Mesothelial cell of epicardium (in vitro differentiated cells): ENCODE data around the gene ADSS1. TPM values are rescaled to one million over a fixed set of nuclear protein-coding genes. Genes with fewer than 3 reads are reported as not detected.
A peak's percentile ranks its signal among the peaks of the same experiment; 100 is the strongest.

Experiments used
- DNase-seq, 2 experiments: peaks; one replicate each; pipeline ENCODE4 v3.0.0; 2021; ENCODE audit warnings: low spot score in 2 of 2; ENCODE audit not compliant: unreplicated experiment in 2 of 2
- H3K27ac Mint-ChIP-seq: 2 replicates; pipeline ENCODE4 v1.8.0; 2021; ENCODE audit warnings: mixed read lengths
- H3K27me3 Mint-ChIP-seq: 2 replicates; pipeline ENCODE4 v1.8.0; 2021; ENCODE audit warnings: low read depth, mixed read lengths
- H3K36me3 Mint-ChIP-seq: 2 replicates; pipeline ENCODE4 v1.8.0; 2021; ENCODE audit warnings: mixed read lengths
- H3K4me1 Mint-ChIP-seq: 2 replicates; pipeline ENCODE4 v1.8.0; 2021; ENCODE audit warnings: mixed read lengths
- H3K4me3 Mint-ChIP-seq: 2 replicates; pipeline ENCODE4 v1.8.0; 2021; ENCODE audit warnings: mild to moderate bottlenecking, moderate library complexity, mixed read lengths
- H3K9me3 Mint-ChIP-seq: 2 replicates; pipeline ENCODE4 v1.8.0; 2021; ENCODE audit warnings: mixed read lengths
- total RNA-seq: library from RNA; stranded (reverse); gene quantifications from 3 replicates; pipeline ENCODE4 v1.2.1, GENCODE V29; 2021
- TF ChIP-seq, protein P1 (sequence below): fragments of 200-600 bp; sonication (generic); IDR thresholded peaks from one replicate; pipeline ENCODE4 v1.5.0; 2021; ENCODE audit warnings: antibody characterized with exemption; ENCODE audit not compliant: unreplicated experiment

Gene ADSS1
- total RNA-seq, 1 donor from 2014 or later: 17.1 TPM

DNA sequence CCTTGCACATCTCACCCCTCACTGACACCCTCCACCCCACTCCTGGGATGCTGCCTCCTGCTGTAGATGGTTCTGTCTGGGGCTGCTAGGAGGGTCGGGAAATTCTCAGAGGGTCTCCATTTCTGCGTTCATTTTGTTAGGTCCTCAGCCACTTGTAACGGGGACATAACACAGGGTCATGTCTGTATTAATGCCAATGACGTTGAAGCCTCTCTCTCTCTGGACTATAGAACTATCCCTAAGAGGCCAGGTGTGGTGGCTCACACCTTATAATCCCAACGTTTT, 43.5 kb downstream of the ADSS1 start:
- DNase-seq: no peak
- Mint-ChIP-seq H3K27me3 (no peaks in the 10 kb centered on the region), H3K9me3 (peaks cover 12% of the 10 kb centered on the region), H3K4me3 (no peak overlapping the region), H3K4me1 (peaks cover 19% of the 10 kb centered on the region), H3K27ac (no peak overlapping the region), H3K36me3 (peaks cover 40% of the 10 kb centered on the region)
- TF ChIP-seq, protein P1, sequence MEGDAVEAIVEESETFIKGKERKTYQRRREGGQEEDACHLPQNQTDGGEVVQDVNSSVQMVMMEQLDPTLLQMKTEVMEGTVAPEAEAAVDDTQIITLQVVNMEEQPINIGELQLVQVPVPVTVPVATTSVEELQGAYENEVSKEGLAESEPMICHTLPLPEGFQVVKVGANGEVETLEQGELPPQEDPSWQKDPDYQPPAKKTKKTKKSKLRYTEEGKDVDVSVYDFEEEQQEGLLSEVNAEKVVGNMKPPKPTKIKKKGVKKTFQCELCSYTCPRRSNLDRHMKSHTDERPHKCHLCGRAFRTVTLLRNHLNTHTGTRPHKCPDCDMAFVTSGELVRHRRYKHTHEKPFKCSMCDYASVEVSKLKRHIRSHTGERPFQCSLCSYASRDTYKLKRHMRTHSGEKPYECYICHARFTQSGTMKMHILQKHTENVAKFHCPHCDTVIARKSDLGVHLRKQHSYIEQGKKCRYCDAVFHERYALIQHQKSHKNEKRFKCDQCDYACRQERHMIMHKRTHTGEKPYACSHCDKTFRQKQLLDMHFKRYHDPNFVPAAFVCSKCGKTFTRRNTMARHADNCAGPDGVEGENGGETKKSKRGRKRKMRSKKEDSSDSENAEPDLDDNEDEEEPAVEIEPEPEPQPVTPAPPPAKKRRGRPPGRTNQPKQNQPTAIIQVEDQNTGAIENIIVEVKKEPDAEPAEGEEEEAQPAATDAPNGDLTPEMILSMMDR: no peak

DNA sequence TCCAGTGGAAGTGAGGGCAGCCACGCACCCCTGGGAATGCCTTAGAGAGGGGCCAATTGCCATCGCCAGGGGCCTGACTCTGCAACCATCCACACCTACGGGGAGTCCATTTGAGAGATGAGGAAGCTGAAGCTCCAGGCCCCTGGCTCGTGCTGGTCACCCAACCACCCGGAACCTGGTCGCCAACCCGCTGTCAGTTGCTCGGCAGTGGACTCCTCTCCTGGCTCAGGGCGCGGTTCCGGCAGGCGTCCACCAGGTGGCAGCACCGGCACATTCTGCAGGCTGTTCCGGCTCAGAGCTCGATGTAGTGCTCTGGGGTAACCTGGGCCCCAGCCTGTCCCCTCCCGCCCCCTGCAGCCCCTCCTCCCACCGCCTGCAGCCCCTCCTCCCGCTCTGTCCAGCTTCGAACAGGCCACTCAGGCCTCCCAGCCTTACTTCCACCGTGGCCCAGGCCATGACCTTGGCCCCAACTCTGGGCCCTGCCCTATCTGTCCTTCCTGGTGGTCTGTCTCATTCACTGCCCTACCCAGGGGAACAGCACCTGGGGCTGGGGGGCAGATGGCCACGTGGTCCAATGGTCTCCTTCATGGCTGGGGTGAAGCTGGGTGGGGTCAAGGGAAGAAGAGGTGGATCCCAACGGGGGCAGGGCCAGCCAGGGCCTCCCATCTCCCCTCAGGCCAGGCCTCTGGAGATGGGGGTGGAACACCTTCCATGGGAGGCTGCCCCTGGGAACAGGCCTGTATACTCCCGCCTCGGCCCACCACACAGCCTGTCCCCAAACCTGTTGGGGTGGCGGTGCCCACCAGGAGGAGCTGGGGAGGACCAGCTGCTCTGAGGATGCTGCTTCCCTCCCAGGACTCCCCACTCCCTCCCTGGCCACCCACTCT, 44.7 kb downstream of the ADSS1 start:
- Mint-ChIP-seq H3K4me1 (peaks cover 19% of the 10 kb centered on the region), H3K36me3 (peaks cover 37% of the 10 kb centered on the region), H3K27ac (peak overlapping the region; percentile 25), H3K9me3 (peaks cover 12% of the 10 kb centered on the region), H3K27me3 (no peaks in the 10 kb centered on the region), H3K4me3 (no peak overlapping the region)
- DNase-seq: peak; percentile 80 to 97
- TF ChIP-seq, protein P1: peak; percentile 97

DNA sequence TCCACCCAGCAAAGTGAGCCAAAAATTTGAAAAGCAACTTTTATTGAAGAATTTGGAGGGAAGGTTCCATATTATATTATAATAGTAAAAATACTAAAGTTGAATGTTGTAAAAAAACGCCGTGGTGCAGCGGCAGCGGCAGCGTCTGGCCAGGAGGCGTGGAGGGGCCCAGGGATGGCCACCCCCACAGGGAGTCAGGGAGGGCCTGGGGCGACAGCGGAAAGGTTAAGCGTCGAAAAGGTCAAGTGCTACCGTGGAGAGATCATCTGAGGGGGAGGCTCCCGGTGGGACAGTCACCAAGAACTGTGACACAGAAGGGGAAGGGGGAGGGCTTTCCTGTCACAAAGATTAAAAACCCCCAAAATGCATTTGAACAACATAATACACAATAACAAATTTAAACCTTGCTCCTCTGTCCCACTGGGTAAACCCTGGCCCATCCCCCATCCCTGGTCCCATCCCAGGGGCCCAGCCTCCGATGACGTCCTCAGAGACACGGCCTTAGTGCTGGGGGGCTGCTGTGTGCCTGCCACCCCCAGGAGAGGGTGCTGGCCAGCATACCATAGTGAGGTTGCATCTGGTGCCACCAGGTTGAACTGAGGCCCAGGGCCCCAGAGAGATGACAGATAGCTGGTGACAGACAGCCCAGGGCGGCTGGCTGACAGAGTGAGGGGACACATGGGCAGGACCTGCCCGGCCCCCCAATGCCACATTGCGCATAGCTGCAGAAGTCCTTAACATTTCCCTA, 45.5 kb downstream of the ADSS1 start:
- peaks cover 12% of the 10 kb centered on the region for H3K9me3 Mint-ChIP-seq
- no peak for DNase-seq
- H3K4me3 Mint-ChIP-seq: no peak overlapping the region
- H3K27ac Mint-ChIP-seq: peak overlapping the region; percentile 56
- peaks cover 19% of the 10 kb centered on the region for H3K4me1 Mint-ChIP-seq
- H3K36me3 Mint-ChIP-seq: peaks cover 37% of the 10 kb centered on the region
- TF ChIP-seq, protein P1: no peak
- no peaks in the 10 kb centered on the region for H3K27me3 Mint-ChIP-seq

DNA sequence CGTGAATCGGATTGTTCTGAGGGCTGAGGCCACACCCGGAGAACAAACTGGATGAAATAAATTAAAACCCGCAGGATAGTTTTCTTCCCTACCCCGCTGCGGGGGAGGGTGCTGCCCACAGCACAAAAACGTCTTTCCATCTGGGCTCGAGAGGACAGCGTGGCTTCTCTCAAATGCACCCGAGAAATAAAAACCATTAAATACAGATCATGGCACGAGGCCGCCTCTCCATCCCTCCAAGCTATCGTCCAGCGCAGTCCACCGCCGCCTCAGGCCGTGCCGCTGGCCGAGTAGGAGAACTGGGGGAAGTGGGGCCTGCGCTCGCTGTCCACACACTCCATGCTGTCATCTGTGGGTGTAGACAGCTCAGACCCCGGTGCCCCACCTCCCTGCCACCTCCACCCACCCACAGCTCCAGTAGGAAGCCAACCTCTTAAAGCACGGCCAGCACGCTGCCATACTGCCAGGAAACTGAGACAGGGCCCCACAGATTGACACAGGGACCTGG, 46.1 kb downstream of the ADSS1 start:
- Mint-ChIP-seq H3K4me3 (no peak overlapping the region), H3K27ac (peak overlapping the region; percentile 21), H3K36me3 (peaks cover 37% of the 10 kb centered on the region), H3K9me3 (peaks cover 11% of the 10 kb centered on the region), H3K27me3 (no peaks in the 10 kb centered on the region), H3K4me1 (peaks cover 19% of the 10 kb centered on the region)
- TF ChIP-seq, protein P1: no peak
- DNase-seq: no peak

DNA sequence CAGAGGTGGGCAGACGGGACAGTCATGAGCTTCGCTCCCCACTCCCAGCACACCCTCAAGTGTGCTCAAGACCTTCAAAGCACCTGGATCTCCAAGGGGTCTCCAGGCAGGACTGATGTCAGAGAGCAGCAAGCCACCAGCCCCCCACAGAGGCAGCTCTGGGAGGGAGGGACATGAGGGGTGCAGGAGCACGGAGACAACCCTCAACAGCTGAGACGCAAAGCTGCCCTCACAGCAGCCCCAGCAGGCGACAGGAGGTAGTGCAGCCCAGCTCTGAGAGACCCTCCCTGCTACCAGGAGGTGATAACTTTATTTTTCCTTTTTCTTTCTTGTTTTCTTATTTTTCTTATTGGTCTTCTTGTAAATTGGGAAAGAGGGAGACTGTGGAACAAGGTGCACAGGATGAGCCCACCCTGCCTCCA, 46.8 kb downstream of the ADSS1 start:
- H3K27me3 Mint-ChIP-seq: no peaks in the 10 kb centered on the region
- TF ChIP-seq, protein P1: peak; percentile 47
- H3K27ac Mint-ChIP-seq: no peak overlapping the region
- H3K4me1 Mint-ChIP-seq: peaks cover 19% of the 10 kb centered on the region
- peaks cover 4% of the 10 kb centered on the region for H3K9me3 Mint-ChIP-seq
- H3K36me3 Mint-ChIP-seq: peaks cover 30% of the 10 kb centered on the region
- no peak overlapping the region for H3K4me3 Mint-ChIP-seq
- no peak for DNase-seq
